Cortex of kidney (tissue), 1 donor: Measurements from ENCODE around the gene FRK.
"Not testable (repeated sequence)": the region's sequence is repeated elsewhere in the genome, so short reads cannot be mapped to it uniquely, and the experiment has no call there.

ENCODE experiments used
- DNase-seq: peaks from one replicate; lab custom pipeline; 2025; lab: John Stamatoyannopoulos, UW

Gene FRK

GRCh38 chr6:116074732-116075390, 14.2 kb upstream of the FRK start:
- no peak for DNase-seq

GRCh38 chr6:116073765-116074440, 13.2 kb upstream of the FRK start:
- no peak for DNase-seq

- no peak for DNase-seq
Observed at GRCh38 chr6:116072368-116072767, 11.7 kb upstream of the FRK start.

- DNase-seq = no peak
Observed at GRCh38 chr6:116070616-116071389, 10.1 kb upstream of the FRK start.

- DNase-seq = no peak
Observed at GRCh38 chr6:116070101-116070500, 9.4 kb upstream of the FRK start.

GRCh38 chr6:116066789-116067188, 6.1 kb upstream of the FRK start:
- DNase-seq = no peak

- DNase-seq = no peak
Observed at GRCh38 chr6:116064666-116065065, 4.0 kb upstream of the FRK start.

- DNase-seq = no peak
Observed at GRCh38 chr6:116062496-116062895, 1.8 kb upstream of the FRK start.

- no peak for DNase-seq
Observed at GRCh38 chr6:116059713-116060571, 749 bp downstream of the FRK start.

GRCh38 chr6:116057766-116058165, 2.9 kb downstream of the FRK start:
- DNase-seq = no peak

- DNase-seq = no peak
Observed at GRCh38 chr6:116055513-116055912, 5.2 kb downstream of the FRK start.

GRCh38 chr6:116051244-116051643, 9.4 kb downstream of the FRK start:
- no peak for DNase-seq

- no peak for DNase-seq
Observed at GRCh38 chr6:116050737-116051136, 10.0 kb downstream of the FRK start.

GRCh38 chr6:116049321-116049720, 11.4 kb downstream of the FRK start:
- DNase-seq = no peak

GRCh38 chr6:116047173-116047933, 13.3 kb downstream of the FRK start:
- no peak for DNase-seq

- DNase-seq = no peak
Observed at GRCh38 chr6:116046737-116047136, 14.0 kb downstream of the FRK start.

GRCh38 chr6:116046272-116046671, 14.4 kb downstream of the FRK start:
- DNase-seq = not testable (repeated sequence)

GRCh38 chr6:116041934-116042333, 18.8 kb downstream of the FRK start:
- no peak for DNase-seq

GRCh38 chr6:116040993-116041392, 19.7 kb downstream of the FRK start:
- no peak for DNase-seq

GRCh38 chr6:116036885-116037284, 23.8 kb downstream of the FRK start:
- DNase-seq = no peak

- DNase-seq = no peak
Observed at GRCh38 chr6:116036075-116036773, 24.5 kb downstream of the FRK start.
